HepG2 (cell line): ENCODE data around the gene MAEA. TPM values are rescaled to one million over a fixed set of nuclear protein-coding genes. Genes with fewer than 3 reads are reported as not detected.

Experiments used
- BRCA1 ChIP-seq: sonication (generic); formaldehyde crosslinking; IDR thresholded peaks from 2 replicates; pipeline ENCODE4 v1.4.0; 2020; ENCODE audit warnings: missing genetic modification reagents
- CBX5 ChIP-seq: sonication (generic); formaldehyde crosslinking; IDR thresholded peaks from 2 replicates; pipeline ENCODE4 v1.4.0; 2020; ENCODE audit warnings: missing genetic modification reagents, borderline replicate concordance
- FOXP1 ChIP-seq, 2 experiments: fragments of 450-650 bp in 1 of 2; IDR thresholded peaks; 2 replicates each; pipeline ENCODE4 v1.6.1; 2017 to 2018; ENCODE audit warnings: antibody characterized with exemption in 1 of 2
- HMG20B ChIP-seq: conservative IDR thresholded peaks from 2 replicates; pipeline ENCODE4 v1.6.1; 2016; ENCODE audit warnings: missing genetic modification reagents, missing compliant biosample characterization
- HOXA3 ChIP-seq: sonication (generic); formaldehyde crosslinking; IDR thresholded peaks from 2 replicates; pipeline ENCODE4 v1.5.0; 2020; ENCODE audit warnings: missing genetic modification reagents
- ISX ChIP-seq: sonication (generic); formaldehyde crosslinking; conservative IDR thresholded peaks from 2 replicates; pipeline ENCODE4 v1.5.0; 2020; ENCODE audit warnings: missing genetic modification reagents
- JUN ChIP-seq: sonication (generic); formaldehyde crosslinking; IDR thresholded peaks from 2 replicates; pipeline ENCODE4 v1.4.0; 2020; ENCODE audit warnings: mild to moderate bottlenecking, missing genetic modification reagents
- KDM5A ChIP-seq: fragments of 200-600 bp; sonication (generic); IDR thresholded peaks from 2 replicates; pipeline ENCODE4 v1.7.0; 2018; ENCODE audit warnings: antibody characterized with exemption, mild to moderate bottlenecking, low read length, borderline replicate concordance
- MAZ ChIP-seq, 2 experiments: sonication (generic) in 1 of 2; formaldehyde crosslinking in 1 of 2; IDR thresholded peaks; 2 replicates each; pipeline versions ENCODE4 v1.5.0 to v1.6.1; 2012 to 2020; ENCODE audit warnings: low read depth in 2 of 2, mild to moderate bottlenecking in 2 of 2, borderline replicate concordance in 1 of 2, improper control_type of control experiment in 1 of 2, low read length in 1 of 2, missing genetic modification reagents in 1 of 2, moderate library complexity in 1 of 2
- NPAS2 ChIP-seq: sonication (generic); formaldehyde crosslinking; IDR thresholded peaks from 2 replicates; pipeline ENCODE4 v1.8.0; 2022; ENCODE audit warnings: mild to moderate bottlenecking, missing genetic modification reagents, borderline replicate concordance
- POLR2AphosphoS5 ChIP-seq: IDR thresholded peaks from 2 replicates; pipeline ENCODE4 v1.6.1; 2012; ENCODE audit warnings: low read depth, low read length
- RXRB ChIP-seq: IDR thresholded peaks from 2 replicates; pipeline ENCODE4 v1.6.1; 2016; ENCODE audit warnings: borderline replicate concordance, missing genetic modification reagents, missing compliant biosample characterization
- SATB2 ChIP-seq: sonication (generic); formaldehyde crosslinking; IDR thresholded peaks from 2 replicates; pipeline ENCODE4 v1.5.0; 2020; ENCODE audit warnings: missing genetic modification reagents
- SIN3A ChIP-seq: IDR thresholded peaks from 2 replicates; pipeline ENCODE4 v1.6.1; 2011; ENCODE audit warnings: low read depth, mild to moderate bottlenecking, control low read depth, low read length, borderline replicate concordance
- SMAD3 ChIP-seq: sonication (generic); formaldehyde crosslinking; IDR thresholded peaks from 2 replicates; pipeline ENCODE4 v1.4.0; 2020; ENCODE audit warnings: missing genetic modification reagents
- WIZ ChIP-seq: sonication (generic); formaldehyde crosslinking; IDR thresholded peaks from 2 replicates; pipeline ENCODE4 v1.5.1; 2020; ENCODE audit warnings: mild to moderate bottlenecking, missing genetic modification reagents
- ZBTB1 ChIP-seq: sonication (generic); formaldehyde crosslinking; IDR thresholded peaks from 2 replicates; pipeline ENCODE4 v1.4.0; 2020; ENCODE audit warnings: missing genetic modification reagents, borderline replicate concordance
- ZFAT ChIP-seq: sonication (generic); formaldehyde crosslinking; conservative IDR thresholded peaks from 2 replicates; pipeline ENCODE4 v1.8.1; 2023; ENCODE audit warnings: missing genetic modification reagents, inconsistent platforms
- ZNF101 ChIP-seq: sonication (generic); formaldehyde crosslinking; IDR thresholded peaks from 2 replicates; pipeline ENCODE4 v1.4.0; 2020; ENCODE audit warnings: mild to moderate bottlenecking, low read depth, missing genetic modification reagents, borderline replicate concordance
- ZNF501 ChIP-seq: sonication (generic); formaldehyde crosslinking; IDR thresholded peaks from 2 replicates; pipeline ENCODE4 v1.5.1; 2020; ENCODE audit warnings: mild to moderate bottlenecking, moderate library complexity, missing genetic modification reagents
- ZNF572 ChIP-seq: sonication (generic); formaldehyde crosslinking; IDR thresholded peaks from 2 replicates; pipeline ENCODE4 v1.5.1; 2020; ENCODE audit warnings: mild to moderate bottlenecking, missing genetic modification reagents
- ZNF747 ChIP-seq: sonication (generic); formaldehyde crosslinking; IDR thresholded peaks from 2 replicates; pipeline ENCODE4 v1.8.1; 2023; ENCODE audit warnings: missing genetic modification reagents, mild to moderate bottlenecking, borderline replicate concordance
- ZNF773 ChIP-seq: sonication (generic); formaldehyde crosslinking; IDR thresholded peaks from 2 replicates; pipeline ENCODE4 v1.4.0; 2020; ENCODE audit warnings: missing genetic modification reagents, borderline replicate concordance
- polyA plus RNA-seq, 8 experiments: library from polyadenylated mRNA; depleted of rRNA in 3 of 8; stranded (reverse) in 7 of 8; unstranded in 1 of 8; fragments of >200 nt; fragmentation: Illumina TruSeq in 4 of 8; extraction: Trizol in 4 of 8; gene quantifications; 2 replicates each; pipeline versions ENCODE4 v1.2.1 to v1.2.3, GENCODE V29; 2011 to 2016; ENCODE audit warnings: low read depth in 4 of 8, missing spikeins in 1 of 8, mixed read lengths in 1 of 8; ENCODE audit not compliant: insufficient read depth in 1 of 8
- total RNA-seq, 5 experiments: library from RNA; depleted of rRNA; stranded (reverse); fragments of >200 nt; fragmentation: Illumina TruSeq; extraction: Trizol; gene quantifications; 2 replicates each; pipeline ENCODE4 v1.2.3, GENCODE V29; 2016; ENCODE audit warnings: low read depth in 1 of 5
- TF ChIP-seq, protein P1 (sequence below): sonication (generic); formaldehyde crosslinking; IDR thresholded peaks from 2 replicates; pipeline ENCODE4 v1.4.0; 2020; ENCODE audit warnings: mild to moderate bottlenecking, missing genetic modification reagents
- TF ChIP-seq, protein P2 (sequence below): sonication (generic); formaldehyde crosslinking; IDR thresholded peaks from 2 replicates; pipeline ENCODE4 v1.5.1; 2020; ENCODE audit warnings: missing genetic modification reagents, mild to moderate bottlenecking, borderline replicate concordance
- TF ChIP-seq, protein P3 (sequence below): IDR thresholded peaks from 2 replicates; pipeline ENCODE4 v1.6.1; 2016; ENCODE audit warnings: missing genetic modification reagents, missing compliant biosample characterization

The MAEA gene
- total and polyA plus RNA-seq, 2 of the 13 experiments (the other 11 are each of a cell fraction or from before 2014, with no cell fraction given): 52.0 to 57.1 TPM

DNA sequence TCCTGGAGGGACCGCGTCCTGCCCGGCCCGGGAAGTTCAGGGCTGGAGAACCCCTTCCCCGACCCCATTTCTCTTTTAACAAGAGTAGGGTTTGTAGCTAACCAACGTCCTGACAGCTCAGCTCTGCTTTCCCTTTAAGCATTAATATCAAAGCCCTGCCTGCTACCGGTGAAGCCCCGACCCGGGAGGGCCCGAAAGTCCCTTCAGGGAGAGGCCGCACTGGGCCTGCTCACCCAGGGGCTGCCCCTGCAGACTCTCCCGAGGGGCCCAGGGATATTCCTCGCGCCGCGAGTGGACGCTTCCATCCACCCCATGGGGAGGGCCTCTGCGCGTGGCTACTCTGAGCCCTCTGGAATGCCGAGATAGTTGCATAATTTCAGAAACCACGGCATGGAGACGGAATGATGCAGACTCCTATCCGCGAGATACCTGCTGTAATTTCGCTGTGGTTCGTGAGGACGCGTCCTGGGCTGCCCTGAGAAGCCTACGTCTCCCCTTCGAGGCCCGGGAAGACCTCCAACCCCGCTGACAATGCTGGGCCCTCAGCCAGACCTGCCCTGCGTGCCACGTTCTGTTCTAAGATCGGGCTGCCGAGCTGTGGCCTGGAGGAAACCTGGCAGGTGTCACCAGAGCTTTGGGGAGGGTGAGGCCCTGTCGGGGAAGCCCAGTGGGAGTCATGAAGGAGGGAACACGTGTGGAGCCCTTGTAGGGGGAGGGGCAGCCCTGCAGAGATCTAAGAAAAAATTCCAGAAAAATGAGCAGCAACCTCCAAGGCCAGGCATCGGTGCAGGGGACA, 39.8 kb upstream of the MAEA start (continued):
- TF ChIP-seq SIN3A (0 out of 2 replicates have a peak, but pooled peaks have one; percentile 21), ZFAT (CRISPR knock-in tag) (0 out of 2 replicates have a peak, but pooled peaks have one; percentile 56), ZNF747 (peak; percentile 64; the same call in 1 of the 2 replicates), MAZ (IDR thresholded peaks at IDR 0.05; ENCODE audit: borderline replicate concordance, low read depth, low read length) (no peak), MAZ (CRISPR knock-in tag; IDR thresholded peaks at IDR 0.05; ENCODE audit: low read depth) (no peak), ISX (CRISPR knock-in tag) (peak; percentile 67; the same call in 1 of the 2 replicates), HOXA3 (CRISPR knock-in tag) (peak; percentile 20; the same call in 1 of the 2 replicates), KDM5A (peak; percentile 27; the same call in 1 of the 2 replicates), ZNF101 (CRISPR knock-in tag) (no peak), BRCA1 (no peak), POLR2AphosphoS5 (no peak; the same call in 1 of the 2 replicates), RXRB (CRISPR knock-in tag) (no peak), NPAS2 (CRISPR knock-in tag) (no peak), ZNF501 (peak; percentile 77), ZNF572 (0 out of 2 replicates have a peak, but pooled peaks have one; percentile 50), SATB2 (CRISPR knock-in tag) (peak; percentile 63; the same call in 1 of the 2 replicates), WIZ (CRISPR knock-in tag) (peak; percentile 54; the same call in 1 of the 2 replicates), FOXP1 (IDR thresholded peaks at IDR 0.05) (no peak), FOXP1 (CRISPR knock-in tag; IDR thresholded peaks at IDR 0.05) (no peak), ZNF773 (CRISPR knock-in tag) (no peak), CBX5 (CRISPR knock-in tag) (no peak), ZBTB1 (CRISPR knock-in tag) (no peak), JUN (CRISPR knock-in tag) (no peak), HMG20B (0 out of 2 replicates have a peak, but pooled peaks have one; percentile 31), SMAD3 (CRISPR knock-in tag) (no peak)
- TF ChIP-seq, protein P1, sequence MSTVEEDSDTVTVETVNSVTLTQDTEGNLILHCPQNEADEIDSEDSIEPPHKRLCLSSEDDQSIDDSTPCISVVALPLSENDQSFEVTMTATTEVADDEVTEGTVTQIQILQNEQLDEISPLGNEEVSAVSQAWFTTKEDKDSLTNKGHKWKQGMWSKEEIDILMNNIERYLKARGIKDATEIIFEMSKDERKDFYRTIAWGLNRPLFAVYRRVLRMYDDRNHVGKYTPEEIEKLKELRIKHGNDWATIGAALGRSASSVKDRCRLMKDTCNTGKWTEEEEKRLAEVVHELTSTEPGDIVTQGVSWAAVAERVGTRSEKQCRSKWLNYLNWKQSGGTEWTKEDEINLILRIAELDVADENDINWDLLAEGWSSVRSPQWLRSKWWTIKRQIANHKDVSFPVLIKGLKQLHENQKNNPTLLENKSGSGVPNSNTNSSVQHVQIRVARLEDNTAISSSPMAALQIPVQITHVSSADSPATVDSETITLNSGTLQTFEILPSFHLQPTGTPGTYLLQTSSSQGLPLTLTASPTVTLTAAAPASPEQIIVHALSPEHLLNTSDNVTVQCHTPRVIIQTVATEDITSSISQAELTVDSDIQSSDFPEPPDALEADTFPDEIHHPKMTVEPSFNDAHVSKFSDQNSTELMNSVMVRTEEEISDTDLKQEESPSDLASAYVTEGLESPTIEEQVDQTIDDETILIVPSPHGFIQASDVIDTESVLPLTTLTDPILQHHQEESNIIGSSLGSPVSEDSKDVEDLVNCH (CRISPR knock-in tag): no peak
- TF ChIP-seq, protein P2, sequence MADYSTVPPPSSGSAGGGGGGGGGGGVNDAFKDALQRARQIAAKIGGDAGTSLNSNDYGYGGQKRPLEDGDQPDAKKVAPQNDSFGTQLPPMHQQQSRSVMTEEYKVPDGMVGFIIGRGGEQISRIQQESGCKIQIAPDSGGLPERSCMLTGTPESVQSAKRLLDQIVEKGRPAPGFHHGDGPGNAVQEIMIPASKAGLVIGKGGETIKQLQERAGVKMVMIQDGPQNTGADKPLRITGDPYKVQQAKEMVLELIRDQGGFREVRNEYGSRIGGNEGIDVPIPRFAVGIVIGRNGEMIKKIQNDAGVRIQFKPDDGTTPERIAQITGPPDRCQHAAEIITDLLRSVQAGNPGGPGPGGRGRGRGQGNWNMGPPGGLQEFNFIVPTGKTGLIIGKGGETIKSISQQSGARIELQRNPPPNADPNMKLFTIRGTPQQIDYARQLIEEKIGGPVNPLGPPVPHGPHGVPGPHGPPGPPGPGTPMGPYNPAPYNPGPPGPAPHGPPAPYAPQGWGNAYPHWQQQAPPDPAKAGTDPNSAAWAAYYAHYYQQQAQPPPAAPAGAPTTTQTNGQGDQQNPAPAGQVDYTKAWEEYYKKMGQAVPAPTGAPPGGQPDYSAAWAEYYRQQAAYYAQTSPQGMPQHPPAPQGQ (CRISPR knock-in tag): no peak
- TF ChIP-seq, protein P3, sequence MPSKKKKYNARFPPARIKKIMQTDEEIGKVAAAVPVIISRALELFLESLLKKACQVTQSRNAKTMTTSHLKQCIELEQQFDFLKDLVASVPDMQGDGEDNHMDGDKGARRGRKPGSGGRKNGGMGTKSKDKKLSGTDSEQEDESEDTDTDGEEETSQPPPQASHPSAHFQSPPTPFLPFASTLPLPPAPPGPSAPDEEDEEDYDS: no peak
